Measurements from ENCODE around the gene CAVIN2.

CAVIN2 gene

GRCh38 chr2:191806396-191806795 lies 40.5 kb downstream of the CAVIN2 start:
- in situ Hi-C loops (cut with MboI; ENCODE audit: low sequenced_read_pairs, unreplicated experiment) = no loop called here
- TF ChIP-seq, protein P1, sequence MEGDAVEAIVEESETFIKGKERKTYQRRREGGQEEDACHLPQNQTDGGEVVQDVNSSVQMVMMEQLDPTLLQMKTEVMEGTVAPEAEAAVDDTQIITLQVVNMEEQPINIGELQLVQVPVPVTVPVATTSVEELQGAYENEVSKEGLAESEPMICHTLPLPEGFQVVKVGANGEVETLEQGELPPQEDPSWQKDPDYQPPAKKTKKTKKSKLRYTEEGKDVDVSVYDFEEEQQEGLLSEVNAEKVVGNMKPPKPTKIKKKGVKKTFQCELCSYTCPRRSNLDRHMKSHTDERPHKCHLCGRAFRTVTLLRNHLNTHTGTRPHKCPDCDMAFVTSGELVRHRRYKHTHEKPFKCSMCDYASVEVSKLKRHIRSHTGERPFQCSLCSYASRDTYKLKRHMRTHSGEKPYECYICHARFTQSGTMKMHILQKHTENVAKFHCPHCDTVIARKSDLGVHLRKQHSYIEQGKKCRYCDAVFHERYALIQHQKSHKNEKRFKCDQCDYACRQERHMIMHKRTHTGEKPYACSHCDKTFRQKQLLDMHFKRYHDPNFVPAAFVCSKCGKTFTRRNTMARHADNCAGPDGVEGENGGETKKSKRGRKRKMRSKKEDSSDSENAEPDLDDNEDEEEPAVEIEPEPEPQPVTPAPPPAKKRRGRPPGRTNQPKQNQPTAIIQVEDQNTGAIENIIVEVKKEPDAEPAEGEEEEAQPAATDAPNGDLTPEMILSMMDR (IDR thresholded peaks at IDR 0.05; ENCODE audit: borderline replicate concordance, control extremely low read depth, extremely low read depth, insufficient read depth, missing control alignments) = no peak
- DNase-seq (ENCODE audit: low spot score) = no peak

- TF ChIP-seq, protein P1 (IDR thresholded peaks at IDR 0.05; ENCODE audit: borderline replicate concordance, control extremely low read depth, extremely low read depth, insufficient read depth, missing control alignments) = no peak
- in situ Hi-C loops (cut with MboI; ENCODE audit: low sequenced_read_pairs, unreplicated experiment) = no loop called here
- no peak for DNase-seq (ENCODE audit: low spot score)
Observed at GRCh38 chr2:191804766-191805165, 42.1 kb downstream of the CAVIN2 start.

DNA sequence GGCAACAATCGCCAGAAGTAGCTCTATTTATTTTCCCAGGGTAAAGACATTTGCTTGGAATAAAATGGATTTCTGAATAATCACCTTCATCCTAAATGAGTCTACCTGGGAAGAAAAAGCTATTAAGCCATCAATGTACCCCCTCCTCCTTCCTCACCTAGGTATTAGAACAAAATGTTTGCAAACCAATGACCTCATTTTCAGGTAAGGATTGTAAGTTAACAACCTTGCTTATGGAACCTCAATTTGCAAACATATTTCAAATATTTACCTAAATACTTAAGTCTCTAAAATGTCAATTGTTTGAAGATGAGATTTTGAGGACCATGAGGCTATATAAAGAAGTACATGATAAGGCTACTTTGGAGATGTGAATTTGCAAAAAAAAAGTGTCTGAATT lies 43.9 kb downstream of the CAVIN2 start:
- TF ChIP-seq, protein P1 (IDR thresholded peaks at IDR 0.05; ENCODE audit: borderline replicate concordance, control extremely low read depth, extremely low read depth, insufficient read depth, missing control alignments) = no peak
- in situ Hi-C loops (cut with MboI; ENCODE audit: low sequenced_read_pairs, unreplicated experiment) = no loop called here
- no peak for DNase-seq (ENCODE audit: low spot score)

GRCh38 chr2:191802180-191802579 lies 44.7 kb downstream of the CAVIN2 start:
- TF ChIP-seq, protein P1 (IDR thresholded peaks at IDR 0.05; ENCODE audit: borderline replicate concordance, control extremely low read depth, extremely low read depth, insufficient read depth, missing control alignments) = no peak
- DNase-seq (ENCODE audit: low spot score) = no peak
- in situ Hi-C loops (cut with MboI; ENCODE audit: low sequenced_read_pairs, unreplicated experiment) = no loop called here

GRCh38 chr2:191800874-191801273 lies 46.0 kb downstream of the CAVIN2 start:
- TF ChIP-seq, protein P1 (IDR thresholded peaks at IDR 0.05; ENCODE audit: borderline replicate concordance, control extremely low read depth, extremely low read depth, insufficient read depth, missing control alignments) = no peak
- DNase-seq (ENCODE audit: low spot score) = no peak
- in situ Hi-C loops (cut with MboI; ENCODE audit: low sequenced_read_pairs, unreplicated experiment) = no loop called here

- no peak for DNase-seq (ENCODE audit: low spot score)
- in situ Hi-C loops (cut with MboI; ENCODE audit: low sequenced_read_pairs, unreplicated experiment) = no loop called here
- TF ChIP-seq, protein P1 (IDR thresholded peaks at IDR 0.05; ENCODE audit: borderline replicate concordance, control extremely low read depth, extremely low read depth, insufficient read depth, missing control alignments) = no peak
Observed at GRCh38 chr2:191799526-191799925, 47.4 kb downstream of the CAVIN2 start.
